HCT116 (cell line): ENCODE results near the gene OR10K2. TPM values are rescaled to one million over a fixed set of nuclear protein-coding genes. Genes with fewer than 3 reads are reported as not detected.

Source experiments
- ATAC-seq: fragments of 200-7000 bp; cut with Tn5 transposase; 2 replicates; pipeline ENCODE4 v1.9.1; 2020; ENCODE audit warnings: mild to moderate bottlenecking, moderate library complexity
- BruUV-seq: library from RNA; stranded (reverse); fragments of 400-500 nt; replicated peaks from 2 replicates; lab custom pipeline; 2021; lab: Mats Ljungman, UMichigan
- CTCF ChIA-PET: fragments of 300-600 bp; sonication (Branson Sonifier 250); formaldehyde crosslinking; loops from one replicate; lab custom pipeline; 2021; ENCODE audit warnings: antibody characterized with exemption; lab: Charles Lee
- POLR2A ChIA-PET: fragments of 300-600, 350-600 bp; sonication (Branson Sonifier 250); formaldehyde crosslinking; loops from one replicate; lab custom pipeline; 2021; ENCODE audit warnings: antibody characterized with exemption; lab: Charles Lee
- RAD21 ChIA-PET, 2 experiments: fragments of 300-600 bp; sonication (Branson Sonifier 250); formaldehyde crosslinking; loops; one replicate each; lab custom pipeline; 2023; ENCODE audit warnings: low total read pairs in 2 of 2; ENCODE audit not compliant: uncharacterized antibody in 2 of 2, unreplicated experiment in 2 of 2, low non-redundant PET in 1 of 2; lab: Charles Lee
- DNase-seq: peaks from one replicate; pipeline ENCODE4 v3.0.0-alpha.2; 2010; ENCODE audit warnings: low read depth, low spot score
- H2AFZ ChIP-seq: fragments of 200-600 bp; shearing (Covaris generic), sonication (generic); 2 replicates; pipeline ENCODE4 v1.6.1; 2017; ENCODE audit warnings: low read depth, mixed run types, mixed read lengths, antibody characterized with exemption, low read length; ENCODE audit not compliant: poor library complexity, severe bottlenecking
- H3K27ac ChIP-seq: 2 replicates; pipeline ENCODE4 v1.5.1; 2012; ENCODE audit warnings: low read depth, low read length
- H3K27me3 ChIP-seq: fragments of 200-600 bp; sonication (generic); 2 replicates; pipeline ENCODE4 v1.6.1; 2016; ENCODE audit warnings: mixed run types, low read length, mixed read lengths; ENCODE audit not compliant: insufficient read depth
- H3K36me3 ChIP-seq, 2 experiments: fragments of 200-500 bp in 1 of 2; fragments of 200-600 bp in 1 of 2; sonication (Bioruptor generic) in 1 of 2; sonication (generic) in 1 of 2; 2 replicates each; pipeline versions ENCODE4 v1.5.1 to v1.6.1; 2014 to 2016; ENCODE audit warnings: low read length in 2 of 2, inconsistent platforms in 1 of 2, mixed read lengths in 1 of 2, mixed run types in 1 of 2; ENCODE audit not compliant: insufficient read depth in 2 of 2, control insufficient read depth in 1 of 2
- H3K4me1 ChIP-seq, 2 experiments: fragments of 200-600 bp in 1 of 2; sonication (generic) in 1 of 2; 2 replicates each; pipeline versions ENCODE4 v1.5.1 to v1.6.1; 2012 to 2017; ENCODE audit warnings: low read length in 2 of 2, inconsistent platforms in 1 of 2, mild to moderate bottlenecking in 1 of 2, mixed read lengths in 1 of 2, mixed run types in 1 of 2, moderate library complexity in 1 of 2; ENCODE audit not compliant: insufficient read depth in 2 of 2, control insufficient read depth in 1 of 2
- H3K4me2 ChIP-seq: fragments of 200-600 bp; sonication (generic); 2 replicates; pipeline ENCODE4 v1.6.1; 2017; ENCODE audit warnings: mixed run types, low read length, mixed read lengths
- H3K4me3 ChIP-seq, 2 experiments: fragments of 200-600 bp in 1 of 2; sonication (generic) in 1 of 2; replicated peaks in 1 of 2; 2 replicates each; pipeline ENCODE4 v1.5.1; 2011 to 2016; ENCODE audit warnings: low read length in 2 of 2, control low read depth in 1 of 2, low read depth in 1 of 2, mild to moderate bottlenecking in 1 of 2, mixed read lengths in 1 of 2, mixed run types in 1 of 2
- H3K79me2 ChIP-seq: fragments of 200-600 bp; sonication (generic); 2 replicates; pipeline ENCODE4 v1.6.1; 2017; ENCODE audit warnings: mild to moderate bottlenecking, mixed run types, low read length, moderate library complexity, mixed read lengths; ENCODE audit not compliant: insufficient read depth
- H3K9ac ChIP-seq: fragments of 200-600 bp; sonication (generic); 2 replicates; pipeline ENCODE4 v1.6.1; 2016; ENCODE audit warnings: low read length, mixed read lengths
- H3K9me2 ChIP-seq: fragments of 200-600 bp; sonication (generic), shearing (Covaris generic); 2 replicates; pipeline ENCODE4 v1.6.1; 2017; ENCODE audit warnings: mixed run types, mild to moderate bottlenecking, moderate library complexity; ENCODE audit not compliant: insufficient read depth
- H3K9me3 ChIP-seq, 2 experiments: fragments of 200-500 bp in 1 of 2; fragments of 200-600 bp in 1 of 2; sonication (Bioruptor generic) in 1 of 2; sonication (generic) in 1 of 2; 2 replicates each; pipeline ENCODE4 v1.6.1; 2014 to 2017; ENCODE audit warnings: low read length in 2 of 2, mixed read lengths in 2 of 2, inconsistent platforms in 1 of 2, low read depth in 1 of 2, mild to moderate bottlenecking in 1 of 2, mixed run types in 1 of 2, moderate library complexity in 1 of 2; ENCODE audit not compliant: control insufficient read depth in 1 of 2, insufficient read depth in 1 of 2
- H4K20me1 ChIP-seq: fragments of 200-600 bp; sonication (generic), shearing (Covaris generic); 2 replicates; pipeline ENCODE4 v1.6.1; 2017; ENCODE audit warnings: mixed run types, mild to moderate bottlenecking, moderate library complexity; ENCODE audit not compliant: insufficient read depth
- CBX3 ChIP-seq: IDR thresholded peaks from 2 replicates; pipeline ENCODE4 v1.6.1; 2012; ENCODE audit warnings: low read depth
- CEBPB ChIP-seq: IDR thresholded peaks from 2 replicates; pipeline ENCODE4 v1.6.1; 2012; ENCODE audit warnings: low read depth
- CTCF ChIP-seq, 3 experiments: fragments of 200-600 bp in 1 of 3; sonication (generic) in 1 of 3; IDR thresholded peaks in 2 of 3; conservative IDR thresholded peaks in 1 of 3; 2 replicates each; pipeline ENCODE4 v1.5.1; 2012 to 2017; ENCODE audit warnings: low read depth in 2 of 3, low read length in 2 of 3, antibody characterized with exemption in 1 of 3, borderline replicate concordance in 1 of 3, control low read depth in 1 of 3, mild to moderate bottlenecking in 1 of 3, mixed read lengths in 1 of 3, mixed run types in 1 of 3, moderate library complexity in 1 of 3; ENCODE audit not compliant: insufficient read depth in 1 of 3
- EGR1 ChIP-seq: IDR thresholded peaks from 2 replicates; pipeline ENCODE4 v1.6.1; 2012; ENCODE audit warnings: low read depth
- EZH2 ChIP-seq: fragments of 200-600 bp; sonication (generic); IDR thresholded peaks from 2 replicates; pipeline ENCODE4 v1.6.1; 2017; ENCODE audit warnings: antibody characterized with exemption, mixed run types
- EZH2phosphoT487 ChIP-seq: fragments of 200-600 bp; IDR thresholded peaks from 2 replicates; pipeline ENCODE4 v1.6.1; 2018; ENCODE audit warnings: antibody characterized with exemption, borderline replicate concordance
- FOSL1 ChIP-seq: IDR thresholded peaks from 2 replicates; pipeline ENCODE4 v1.6.1; 2012; ENCODE audit warnings: low read depth
- MAX ChIP-seq: IDR thresholded peaks from 2 replicates; pipeline ENCODE4 v1.6.1; 2012
- RAD21 ChIP-seq: IDR thresholded peaks from 2 replicates; pipeline ENCODE4 v1.6.1; 2012; ENCODE audit warnings: low read depth, mild to moderate bottlenecking
- REST ChIP-seq: IDR thresholded peaks from 2 replicates; pipeline ENCODE4 v1.6.1; 2012; ENCODE audit warnings: low read depth
- SIN3A ChIP-seq: IDR thresholded peaks from 2 replicates; pipeline ENCODE4 v1.6.1; 2012; ENCODE audit warnings: low read depth
- SP1 ChIP-seq: IDR thresholded peaks from 2 replicates; pipeline ENCODE4 v1.6.1; 2012; ENCODE audit warnings: low read depth
- SRF ChIP-seq: IDR thresholded peaks from 2 replicates; pipeline ENCODE4 v1.6.1; 2012; ENCODE audit warnings: low read depth
- YY1 ChIP-seq: IDR thresholded peaks from 2 replicates; pipeline ENCODE4 v1.6.1; 2011; ENCODE audit warnings: low read length, low read depth, moderate library complexity, mild to moderate bottlenecking; ENCODE audit not compliant: insufficient replicate concordance; ENCODE audit errors: extremely low read depth
- ZBTB33 ChIP-seq: IDR thresholded peaks from 2 replicates; pipeline ENCODE4 v1.6.1; 2011; ENCODE audit warnings: mild to moderate bottlenecking, low read length, moderate library complexity; ENCODE audit not compliant: insufficient replicate concordance; ENCODE audit errors: extremely low read depth
- intact Hi-C: fragments of 100-400 bp; cut with micrococcal nuclease; formaldehyde crosslinking; loops from 2 replicates; pipeline ENCODE4 v1.10.0; 2022
- total RNA-seq: library from RNA; stranded (reverse); gene quantifications from one replicate; pipeline ENCODE4 v1.2.1, GENCODE V29; 2021; ENCODE audit not compliant: unreplicated experiment

OR10K2 gene
- total RNA-seq, 1 experiment from 2014 or later: not detected

GRCh38 chr1:158445376-158445775, 19.3 kb upstream of the OR10K2 start:
- no peak overlapping the region for H3K4me2 ChIP-seq
- no peak for ATAC-seq
- TF ChIP-seq CBX3: no peak
- TF ChIP-seq FOSL1: no peak
- no peak for TF ChIP-seq RAD21
- TF ChIP-seq MAX: no peak
- TF ChIP-seq SIN3A: no peak
- no peak for TF ChIP-seq EZH2phosphoT487
- TF ChIP-seq CTCF (IDR thresholded peaks at IDR 0.05 in 2 of 3, conservative IDR thresholded peaks at IDR 0.05 in 1 of 3; ENCODE audit: borderline replicate concordance in 1 of 3, insufficient read depth in 1 of 3, low read depth in 2 of 3, low read length in 2 of 3): no peak
- TF ChIP-seq EGR1: no peak
- TF ChIP-seq ZBTB33: no peak
- TF ChIP-seq CEBPB: no peak
- no peak for TF ChIP-seq EZH2
- TF ChIP-seq YY1: no peak
- no peak for TF ChIP-seq SP1
- no peak for TF ChIP-seq REST
- no peak for TF ChIP-seq SRF
- no peaks in the 10 kb centered on the region for H4K20me1 ChIP-seq
- no peaks in the 10 kb centered on the region for H3K27me3 ChIP-seq
- no peaks in the 10 kb centered on the region for H3K36me3 ChIP-seq
- H3K4me1 ChIP-seq: no peaks in the 10 kb centered on the region
- ChIA-PET POLR2A (no interaction called here), CTCF (no interaction called here), RAD21 (no interaction called here)
- no peak for DNase-seq
- H3K79me2 ChIP-seq: no peaks in the 10 kb centered on the region
- H3K9ac ChIP-seq: no peak overlapping the region
- H2AFZ ChIP-seq: no peak overlapping the region
- intact Hi-C loops: loop anchor here (1.0 kb wide), 1 partner anchor 8 kb away; no protein-coding TSS in a partner anchor
- no peaks in the 10 kb centered on the region for H3K9me2 ChIP-seq
- no TSS peak for BruUV-seq
- no peak overlapping the region for H3K27ac ChIP-seq
- no peak overlapping the region for H3K4me3 ChIP-seq
- H3K9me3 ChIP-seq: no peaks in the 10 kb centered on the region
